Upper lobe of right lung (tissue), 1 donor: ENCODE measurements around the gene NOL8. TPM values are rescaled to one million over a fixed set of nuclear protein-coding genes. Genes with fewer than 3 reads are reported as not detected.

Experiments used
- ATAC-seq: fragments of 200-7000 bp; cut with Tn5 transposase; one replicate; pipeline ENCODE4 v1.9.1; 2020; ENCODE audit warnings: mild to moderate bottlenecking, moderate library complexity
- DNase-seq: peaks from one replicate; pipeline ENCODE4 v3.0.0-alpha.2; 2020
- H3K27ac ChIP-seq: fragments of 200-600 bp; one replicate; pipeline ENCODE4 v1.8.0; 2022
- H3K27me3 ChIP-seq: fragments of 200-600 bp; one replicate; pipeline ENCODE4 v1.8.0; 2022; ENCODE audit warnings: mild to moderate bottlenecking
- H3K36me3 ChIP-seq: fragments of 200-600 bp; one replicate; pipeline ENCODE4 v1.8.0; 2022
- H3K4me1 ChIP-seq: fragments of 200-600 bp; one replicate; pipeline ENCODE4 v1.8.0; 2022
- H3K4me3 ChIP-seq: fragments of 200-600 bp; one replicate; pipeline ENCODE4 v1.8.0; 2022; ENCODE audit warnings: mild to moderate bottlenecking
- H3K9me3 ChIP-seq: fragments of 200-600 bp; one replicate; pipeline ENCODE4 v1.8.0; 2022
- CTCF ChIP-seq: fragments of 200-600 bp; IDR thresholded peaks from one replicate; pipeline ENCODE4 v1.8.0; 2022; ENCODE audit warnings: antibody characterized with exemption
- intact Hi-C: fragments of 100-400 bp; cut with DNase I; formaldehyde crosslinking; loops from one replicate; pipeline ENCODE4 v1.11.0; 2022
- total RNA-seq: library from RNA; stranded (reverse); fragmentation: NEBNext Ultra II Directional; extraction: Animal tissue kit (Norgen Biotek cat#: 25700); gene quantifications from one replicate; pipeline ENCODE4 v1.2.1, GENCODE V29; 2021
- donor health status: DM: no; HTN: yes; CAD: no; lungs with severe emphysema.

NOL8 gene
- total RNA-seq, 1 donor from 2014 or later, result 34.2 TPM

DNA sequence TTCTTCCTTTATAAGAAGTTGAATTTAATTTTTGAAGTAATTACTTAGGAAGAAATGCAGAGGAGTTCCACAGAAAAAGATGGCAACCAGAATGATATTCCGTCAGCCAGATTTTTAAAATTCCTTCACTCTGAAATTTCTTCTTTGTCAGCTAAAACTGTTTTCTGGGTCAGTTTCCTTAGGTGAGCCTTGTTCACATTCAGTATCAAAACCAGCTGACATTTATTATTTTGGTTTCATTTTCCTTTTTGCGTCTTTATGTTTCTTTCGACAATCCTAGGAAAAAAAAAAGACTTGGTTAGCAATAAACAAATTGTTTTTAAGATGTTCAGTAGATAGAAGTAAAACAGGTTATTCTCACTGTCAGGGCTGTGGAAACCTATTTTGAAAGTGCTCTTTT, 27.5 kb downstream of the NOL8 start:
- ATAC-seq (no peak), DNase-seq (no peak)
- TF ChIP-seq CTCF, result no peak
- Histone ChIP-seq H3K36me3 (peaks cover 59% of the 10 kb centered on the region), H3K4me1 (peaks cover 14% of the 10 kb centered on the region), H3K9me3 (no peaks in the 10 kb centered on the region), H3K4me3 (no peak overlapping the region), H3K27ac (no peak overlapping the region), H3K27me3 (no peaks in the 10 kb centered on the region)
- intact Hi-C loops, result no loop called here

DNA sequence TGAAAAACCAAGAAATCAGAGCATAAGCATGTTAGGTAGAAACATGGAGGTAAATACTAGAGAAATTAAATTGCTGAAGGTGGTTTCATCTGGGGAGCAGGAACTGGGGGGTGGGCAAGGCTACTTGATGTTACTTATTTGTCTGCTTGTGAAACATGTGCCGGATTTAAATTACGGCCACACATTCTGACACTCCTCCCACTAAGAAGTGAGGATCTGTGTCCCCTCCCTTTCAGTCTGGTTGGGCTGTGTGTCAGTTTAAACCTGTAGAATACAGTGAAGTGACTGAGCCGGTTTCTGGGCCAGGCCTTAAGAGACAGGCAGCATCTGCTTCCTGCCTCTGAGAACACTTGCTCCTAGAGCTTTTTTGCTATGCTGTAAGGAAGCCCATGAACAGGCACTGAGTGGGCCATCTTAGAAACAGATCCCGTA, 29.3 kb downstream of the NOL8 start:
- intact Hi-C loops, result no loop called here
- DNase-seq, result no peak
- no peak overlapping the region for H3K27ac ChIP-seq
- no peak for ATAC-seq
- no peaks in the 10 kb centered on the region for H3K9me3 ChIP-seq
- no peaks in the 10 kb centered on the region for H3K27me3 ChIP-seq
- no peak overlapping the region for H3K4me3 ChIP-seq
- TF ChIP-seq CTCF, result no peak
- H3K36me3 ChIP-seq, result peaks cover 42% of the 10 kb centered on the region
- H3K4me1 ChIP-seq, result peaks cover 20% of the 10 kb centered on the region

DNA sequence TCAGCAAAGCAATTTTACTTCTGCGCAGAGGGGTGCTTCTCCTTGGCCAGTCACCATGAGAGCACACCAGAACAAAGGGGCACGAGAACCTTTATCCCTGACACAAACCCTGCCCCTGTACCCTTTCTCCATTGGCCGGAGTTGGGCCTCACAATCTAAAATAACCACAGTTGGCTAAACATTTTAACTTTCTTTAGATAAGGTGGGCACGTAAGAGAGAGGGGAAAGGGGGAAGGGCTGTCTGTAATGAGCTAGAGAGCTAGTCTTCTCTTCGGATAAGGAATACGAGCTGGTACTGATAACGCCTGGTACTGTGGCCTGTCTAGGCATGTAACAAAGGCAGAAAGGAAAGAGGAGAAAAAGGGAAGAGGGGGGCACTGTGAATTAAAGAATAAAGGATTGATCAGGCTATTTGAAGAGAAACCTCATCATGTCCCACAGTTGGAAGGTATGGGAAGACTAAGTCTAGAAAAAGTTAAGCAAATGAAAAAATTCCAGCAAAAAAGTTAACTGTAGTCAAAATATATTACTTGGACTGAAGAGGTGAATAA, 29.8 kb downstream of the NOL8 start:
- H3K4me3 ChIP-seq, result no peak overlapping the region
- H3K4me1 ChIP-seq, result peaks cover 20% of the 10 kb centered on the region
- no peak for TF ChIP-seq CTCF
- DNase-seq (no peak), ATAC-seq (no peak)
- H3K9me3 ChIP-seq, result no peaks in the 10 kb centered on the region
- intact Hi-C loops, result no loop called here
- H3K27ac ChIP-seq, result no peak overlapping the region
- peaks cover 36% of the 10 kb centered on the region for H3K36me3 ChIP-seq
- no peaks in the 10 kb centered on the region for H3K27me3 ChIP-seq

GRCh38 chr9:92294297-92294676, 30.9 kb downstream of the NOL8 start:
- no peak for ATAC-seq
- no peak for DNase-seq
- intact Hi-C loops, result no loop called here

DNA sequence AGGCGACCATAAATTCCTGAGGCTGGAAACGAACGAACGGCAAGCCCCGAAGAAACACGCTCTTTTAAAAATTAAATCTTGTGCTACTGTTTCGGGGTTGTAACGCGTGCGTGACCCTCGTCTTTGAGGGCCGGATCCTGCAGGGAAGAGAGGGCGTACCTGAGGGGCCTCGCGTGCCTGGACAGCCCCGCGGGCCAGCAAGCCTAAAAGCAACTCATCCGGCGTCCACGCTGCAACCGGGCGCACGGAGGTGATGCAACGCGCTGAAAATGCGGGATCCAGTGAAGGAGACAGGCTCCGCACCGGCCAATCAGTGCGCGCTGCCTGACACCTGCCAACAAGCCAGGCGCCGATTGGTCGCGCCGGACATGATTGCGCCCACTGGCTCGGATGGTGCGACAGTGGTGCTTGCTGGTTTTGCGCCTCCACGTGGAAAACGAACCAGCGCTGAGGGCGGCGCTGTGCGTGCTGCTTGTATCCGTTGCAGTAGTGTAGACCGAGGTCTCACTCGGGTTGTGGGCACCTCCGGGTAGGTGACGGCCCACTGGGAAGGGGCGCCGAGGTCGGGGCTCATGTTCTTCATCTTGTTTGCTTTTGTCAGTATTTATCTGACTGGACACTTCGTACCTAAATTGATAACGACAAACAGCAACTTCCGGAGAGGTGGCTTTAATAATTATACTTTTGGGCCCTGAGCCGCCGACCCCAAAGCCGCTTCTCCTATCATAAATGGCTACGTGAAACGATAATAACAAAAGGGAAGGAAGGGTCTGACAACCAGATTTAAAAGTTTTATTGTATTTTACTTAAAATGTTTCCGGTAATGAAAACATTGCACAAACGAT, 31.5 kb downstream of the NOL8 start, which contains the start of gene IARS1:
IARS1 (minus strand) TSS at position 246 of the 845 bp plus-strand sequence. CDS start 4,278 bp downstream, outside the sequence.
- peak; percentile 28 for TF ChIP-seq CTCF
- H3K4me3 ChIP-seq, result peak within 1 kb of the TSS; percentile 66
- intact Hi-C loops, result no loop called here
- peaks cover 23% of the 10 kb centered on the region for H3K36me3 ChIP-seq
- H3K4me1 ChIP-seq, result peaks cover 20% of the 10 kb centered on the region
- ATAC-seq, result peak; percentile 100
- H3K27ac ChIP-seq, result peak within 1 kb of the TSS; percentile 85
- H3K9me3 ChIP-seq, result no peaks in the 10 kb centered on the region
- DNase-seq, result peak; percentile 99
- no peaks in the 10 kb centered on the region for H3K27me3 ChIP-seq

More at GRCh38 chr9:92294297-92294676, 30.9 kb downstream of the NOL8 start:
- no peak for TF ChIP-seq CTCF
- peak overlapping the region; percentile 66 for H3K4me3 ChIP-seq
- H3K36me3 ChIP-seq, result peaks cover 26% of the 10 kb centered on the region
- H3K27me3 ChIP-seq, result no peaks in the 10 kb centered on the region
- no peaks in the 10 kb centered on the region for H3K9me3 ChIP-seq
- peak overlapping the region; percentile 85 for H3K27ac ChIP-seq
- H3K4me1 ChIP-seq, result peaks cover 20% of the 10 kb centered on the region
